Fibroblast of lung (primary cell): Measurements from ENCODE around the gene MAGI2. TPM values are rescaled to one million over a fixed set of nuclear protein-coding genes. Genes with fewer than 3 reads are reported as not detected.
A peak's percentile ranks its signal among the peaks of the same experiment; 100 is the strongest.

ENCODE experiments used
- DNase-seq, 2 donors: peaks; one replicate each; pipeline versions ENCODE4 v3.0.0 to v3.0.0-alpha.2; 2010; ENCODE audit warnings: low read depth in 2 of 2
- H2AFZ ChIP-seq: 2 replicates; pipeline ENCODE4 v1.5.1; 2012; ENCODE audit warnings: low read length, control low read depth, inconsistent platforms
- H3K27ac ChIP-seq: 2 replicates; pipeline ENCODE4 v1.5.1; 2011; ENCODE audit warnings: low read length, control low read depth; ENCODE audit not compliant: insufficient read depth
- H3K27me3 ChIP-seq: 2 replicates; pipeline ENCODE4 v1.5.1; 2011; ENCODE audit warnings: mild to moderate bottlenecking, low read length; ENCODE audit not compliant: control insufficient read depth, insufficient read depth
- H3K36me3 ChIP-seq: 2 replicates; pipeline ENCODE4 v1.5.1; 2011; ENCODE audit warnings: low read length; ENCODE audit not compliant: control insufficient read depth, insufficient read depth
- H3K4me1 ChIP-seq: 2 replicates; pipeline ENCODE4 v1.5.1; 2011; ENCODE audit warnings: low read length; ENCODE audit not compliant: control insufficient read depth, insufficient read depth; ENCODE audit errors: extremely low read depth
- H3K4me2 ChIP-seq: 2 replicates; pipeline ENCODE4 v1.5.1; 2011; ENCODE audit warnings: low read length, control low read depth; ENCODE audit not compliant: insufficient read depth; ENCODE audit errors: extremely low read depth
- H3K4me3 ChIP-seq, 4 experiments: fragments of 200-600 bp in 1 of 4; sonication (generic) in 1 of 4; replicated peaks in 1 of 4; 2 replicates each; pipeline ENCODE4 v1.5.1; 2011 to 2016; ENCODE audit warnings: low read length in 4 of 4, low read depth in 3 of 4, mild to moderate bottlenecking in 3 of 4, control low read depth in 2 of 4, inconsistent platforms in 1 of 4, mixed read lengths in 1 of 4; ENCODE audit not compliant: insufficient read depth in 1 of 4; ENCODE audit errors: control extremely low read depth in 1 of 4
- H3K79me2 ChIP-seq: 2 replicates; pipeline ENCODE4 v1.5.1; 2012; ENCODE audit warnings: mild to moderate bottlenecking, low read length, inconsistent platforms; ENCODE audit not compliant: control insufficient read depth, insufficient read depth
- H3K9ac ChIP-seq: 2 replicates; pipeline ENCODE4 v1.5.1; 2011; ENCODE audit warnings: mild to moderate bottlenecking, low read length, control low read depth; ENCODE audit not compliant: insufficient read depth
- H3K9me3 ChIP-seq: 2 replicates; pipeline ENCODE4 v1.5.1; 2012; ENCODE audit warnings: low read depth, low read length; ENCODE audit not compliant: control insufficient read depth, insufficient read depth
- H4K20me1 ChIP-seq: 2 replicates; pipeline ENCODE4 v1.5.1; 2011; ENCODE audit warnings: low read length; ENCODE audit not compliant: control insufficient read depth, insufficient read depth; ENCODE audit errors: extremely low read depth
- CTCF ChIP-seq, 2 donors: IDR thresholded peaks in 1 of 2; conservative IDR thresholded peaks in 1 of 2; 1 replicate in 1 of 2; 2 replicates in 1 of 2; pipeline ENCODE4 v1.5.1; 2011 to 2012; ENCODE audit warnings: low read length in 2 of 2, control low read depth in 1 of 2, inconsistent platforms in 1 of 2, low read depth in 1 of 2, mild to moderate bottlenecking in 1 of 2
- EZH2 ChIP-seq: IDR thresholded peaks from 2 replicates; pipeline ENCODE4 v1.5.1; 2012; ENCODE audit warnings: low read length, control low read depth, mild to moderate bottlenecking; ENCODE audit errors: missing control alignments
- polyA plus RNA-seq, 2 donors: library from polyadenylated mRNA; depleted of rRNA in 1 of 2; stranded (reverse) in 1 of 2; unstranded in 1 of 2; fragments of >200 nt; gene quantifications; 2 replicates each; pipeline ENCODE4 v1.2.1, GENCODE V29; 2011 to 2012; ENCODE audit warnings: missing spikeins in 1 of 2
- total RNA-seq: library from RNA; depleted of rRNA; stranded (reverse); fragments of >200 nt; gene quantifications from 2 replicates; pipeline ENCODE4 v1.2.1, GENCODE V29; 2014

MAGI2 gene
- total and polyA plus RNA-seq, 2 donors (not counting 1 experiment from before 2014, with no cell fraction given), result 1.8 to 17.0 TPM

- H2AFZ ChIP-seq, result no peak overlapping the region
- H3K9ac ChIP-seq, result no peak overlapping the region
- H3K79me2 ChIP-seq, result no peaks in the 10 kb centered on the region
- H3K27me3 ChIP-seq, result no peaks in the 10 kb centered on the region
- no peaks in the 10 kb centered on the region for H4K20me1 ChIP-seq
- H3K9me3 ChIP-seq, result no peaks in the 10 kb centered on the region
- TF ChIP-seq CTCF (conservative IDR thresholded peaks at IDR 0.05 in 1 of 2, IDR thresholded peaks at IDR 0.05 in 1 of 2; ENCODE audit: low read depth in 1 of 2, low read length in 2 of 2) (no peak), EZH2 (no peak)
- no peaks in the 10 kb centered on the region for H3K36me3 ChIP-seq
- no peak overlapping the region for H3K27ac ChIP-seq
- H3K4me2 ChIP-seq, result peak overlapping the region; percentile 2
- H3K4me3 ChIP-seq, result no peak overlapping the region
- DNase-seq, result peak; percentile 83 to 87
- peaks cover 2% of the 10 kb centered on the region for H3K4me1 ChIP-seq
These were observed 1311.8 kb downstream of the MAGI2 start for GRCh38 chr7:78141522-78142281.

- H3K4me2 ChIP-seq, result no peak overlapping the region
- no peak for DNase-seq
- TF ChIP-seq CTCF (conservative IDR thresholded peaks at IDR 0.05 in 1 of 2, IDR thresholded peaks at IDR 0.05 in 1 of 2; ENCODE audit: low read depth in 1 of 2, low read length in 2 of 2) (no peak), EZH2 (no peak)
- peaks cover 2% of the 10 kb centered on the region for H3K4me1 ChIP-seq
- no peak overlapping the region for H3K27ac ChIP-seq
- H3K36me3 ChIP-seq, result no peaks in the 10 kb centered on the region
- no peak overlapping the region for H3K4me3 ChIP-seq
- H3K27me3 ChIP-seq, result no peaks in the 10 kb centered on the region
- H3K9ac ChIP-seq, result no peak overlapping the region
- no peak overlapping the region for H2AFZ ChIP-seq
- no peaks in the 10 kb centered on the region for H3K79me2 ChIP-seq
- H4K20me1 ChIP-seq, result no peaks in the 10 kb centered on the region
- H3K9me3 ChIP-seq, result no peaks in the 10 kb centered on the region
These were observed 1313.4 kb downstream of the MAGI2 start for GRCh38 chr7:78140109-78140508.

- H3K36me3 ChIP-seq, result no peaks in the 10 kb centered on the region
- H3K27me3 ChIP-seq, result no peaks in the 10 kb centered on the region
- H3K79me2 ChIP-seq, result no peaks in the 10 kb centered on the region
- peak; percentile 47 to 67 for DNase-seq
- H3K27ac ChIP-seq, result no peak overlapping the region
- no peak overlapping the region for H2AFZ ChIP-seq
- no peaks in the 10 kb centered on the region for H4K20me1 ChIP-seq
- H3K9me3 ChIP-seq, result no peaks in the 10 kb centered on the region
- H3K4me1 ChIP-seq, result peaks cover 2% of the 10 kb centered on the region
- H3K9ac ChIP-seq, result no peak overlapping the region
- H3K4me3 ChIP-seq, result no peak overlapping the region
- H3K4me2 ChIP-seq, result no peak overlapping the region
- TF ChIP-seq CTCF (conservative IDR thresholded peaks at IDR 0.05 in 1 of 2, IDR thresholded peaks at IDR 0.05 in 1 of 2; ENCODE audit: low read depth in 1 of 2, low read length in 2 of 2), result no peak
- TF ChIP-seq EZH2, result no peak
These were observed 1314.1 kb downstream of the MAGI2 start for GRCh38 chr7:78139335-78139734.
